Limb (tissue), 2 donors: ENCODE measurements around the gene PTGFRN.

Experiments
- DNase-seq, 2 donors: peaks; one replicate each; pipeline ENCODE4 v3.0.0-alpha.2; 2016; ENCODE audit errors: extremely low spot score in 2 of 2

Gene PTGFRN

GRCh38 chr1:117032681-117033539, 123.2 kb downstream of the PTGFRN start:
- no peak for DNase-seq

- DNase-seq: no peak
These were observed 124.1 kb downstream of the PTGFRN start for GRCh38 chr1:117033772-117034171.

GRCh38 chr1:117034791-117035290, 125.1 kb downstream of the PTGFRN start:
- no peak for DNase-seq

GRCh38 chr1:117036018-117036461, 126.3 kb downstream of the PTGFRN start:
- DNase-seq: no peak

- DNase-seq: no peak
These were observed 128.1 kb downstream of the PTGFRN start for GRCh38 chr1:117037802-117038201.

- no peak for DNase-seq
These were observed 128.5 kb downstream of the PTGFRN start for GRCh38 chr1:117038236-117038635.
